ENCODE data around the gene VIT.

The VIT gene

DNA sequence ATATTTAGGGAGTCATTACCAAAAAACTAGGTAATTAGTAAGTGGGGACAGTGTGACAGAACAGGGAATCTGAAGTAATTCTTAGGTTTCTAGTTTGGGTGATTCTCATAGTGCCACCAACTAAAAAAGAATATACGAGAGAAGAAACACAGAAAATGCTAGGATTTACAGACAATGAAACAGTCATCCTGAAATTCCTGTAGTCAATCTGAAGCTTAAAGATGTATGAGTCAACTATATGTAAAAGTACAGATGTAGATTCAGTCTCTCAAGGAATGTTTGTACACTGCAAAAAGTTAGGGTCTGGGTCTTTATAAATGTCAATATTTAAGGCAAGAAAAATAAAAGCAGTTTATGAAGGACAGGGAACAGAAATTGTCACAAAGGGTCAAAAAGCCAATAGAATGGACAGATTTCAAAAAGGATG lies 162.9 kb downstream of the VIT start:
- Histone ChIP-seq H3K27ac (no peak overlapping the region), H3K36me3 (peaks cover 36 to 47% (median 39%) of the 10 kb centered on the region in 3 donors), H3K27me3 (no peaks in the 10 kb centered on the region), H3K9me3 (no peaks in the 10 kb centered on the region), H3K4me1 (no peaks in the 10 kb centered on the region), H3K4me3 (no peak overlapping the region)
- intact Hi-C loops (cut with DNase I; ENCODE audit: low total_unique reads), result no loop called here
- TF ChIP-seq CTCF (IDR thresholded peaks at IDR 0.05), result no peak
- no peak for DNase-seq

GRCh38 chr2:36861896-36862295 lies 165.4 kb downstream of the VIT start:
- DNase-seq, result no peak
- H3K27me3 ChIP-seq, result no peaks in the 10 kb centered on the region
- peaks cover 20 to 56% (median 53%) of the 10 kb centered on the region in 3 donors for H3K36me3 ChIP-seq

More at GRCh38 chr2:36861896-36862295, 165.4 kb downstream of the VIT start:
- intact Hi-C loops (cut with DNase I; ENCODE audit: low total_unique reads), result no loop called here
- no peaks in the 10 kb centered on the region for H3K9me3 ChIP-seq
- no peak for TF ChIP-seq CTCF (IDR thresholded peaks at IDR 0.05)
- no peak overlapping the region for H3K4me3 ChIP-seq
- no peak overlapping the region for H3K27ac ChIP-seq
- H3K4me1 ChIP-seq, result no peaks in the 10 kb centered on the region
